ENCODE results near the gene KCNS3.

Gene KCNS3

GRCh38 chr2:17879137-17879912 lies 858 bp downstream of the KCNS3 start:
- peak; percentile 57 for DNase-seq (ENCODE audit: low spot score)

- DNase-seq (ENCODE audit: low spot score): no peak
Measured at GRCh38 chr2:17879913-17880274, 1.4 kb downstream of the KCNS3 start.

GRCh38 chr2:17892770-17893534 lies 14.5 kb downstream of the KCNS3 start:
- no peak for DNase-seq (ENCODE audit: low spot score)

GRCh38 chr2:17894005-17894404 lies 15.5 kb downstream of the KCNS3 start:
- DNase-seq (ENCODE audit: low spot score): no peak

GRCh38 chr2:17894556-17894955 lies 16.1 kb downstream of the KCNS3 start:
- no peak for DNase-seq (ENCODE audit: low spot score)

- no peak for DNase-seq (ENCODE audit: low spot score)
Measured at GRCh38 chr2:17899871-17900270, 21.4 kb downstream of the KCNS3 start.

GRCh38 chr2:17901246-17901645 lies 22.8 kb downstream of the KCNS3 start:
- no peak for DNase-seq (ENCODE audit: low spot score)

GRCh38 chr2:17910980-17911379 lies 32.5 kb downstream of the KCNS3 start:
- DNase-seq (ENCODE audit: low spot score): no peak

- DNase-seq (ENCODE audit: low spot score): no peak
Measured at GRCh38 chr2:17911491-17912260, 33.2 kb downstream of the KCNS3 start.

- DNase-seq (ENCODE audit: low spot score): peak; percentile 36
Measured at GRCh38 chr2:17912266-17912691, 33.8 kb downstream of the KCNS3 start.

- peak; percentile 26 for DNase-seq (ENCODE audit: low spot score)
Measured at GRCh38 chr2:17915099-17915498, 36.6 kb downstream of the KCNS3 start.

GRCh38 chr2:17915811-17916518 lies 37.5 kb downstream of the KCNS3 start:
- DNase-seq (ENCODE audit: low spot score): no peak

GRCh38 chr2:17916584-17916983 lies 38.1 kb downstream of the KCNS3 start:
- no peak for DNase-seq (ENCODE audit: low spot score)

- DNase-seq (ENCODE audit: low spot score): peak; percentile 35
Measured at GRCh38 chr2:17918789-17919188, 40.3 kb downstream of the KCNS3 start.

GRCh38 chr2:17930773-17931172 lies 52.3 kb downstream of the KCNS3 start:
- no peak for DNase-seq (ENCODE audit: low spot score)

- no peak for DNase-seq (ENCODE audit: low spot score)
Measured at GRCh38 chr2:17933256-17933655, 54.8 kb downstream of the KCNS3 start.

- DNase-seq (ENCODE audit: low spot score): no peak
Measured at GRCh38 chr2:17934721-17935120, 56.3 kb downstream of the KCNS3 start.

GRCh38 chr2:17935242-17935885 lies 56.9 kb downstream of the KCNS3 start:
- DNase-seq (ENCODE audit: low spot score): no peak

GRCh38 chr2:17936599-17936998 lies 58.1 kb downstream of the KCNS3 start:
- DNase-seq (ENCODE audit: low spot score): no peak

GRCh38 chr2:17940091-17940630 lies 61.7 kb downstream of the KCNS3 start:
- DNase-seq (ENCODE audit: low spot score): no peak

GRCh38 chr2:17943444-17943843 lies 65.0 kb downstream of the KCNS3 start:
- DNase-seq (ENCODE audit: low spot score): no peak
